Measurements from ENCODE around the gene SCGB1C2. TPM values are rescaled to one million over a fixed set of nuclear protein-coding genes. Genes with fewer than 3 reads are reported as not detected.

The SCGB1C2 gene
- total RNA-seq, 3 donors from 2014 or later = not detected

DNA sequence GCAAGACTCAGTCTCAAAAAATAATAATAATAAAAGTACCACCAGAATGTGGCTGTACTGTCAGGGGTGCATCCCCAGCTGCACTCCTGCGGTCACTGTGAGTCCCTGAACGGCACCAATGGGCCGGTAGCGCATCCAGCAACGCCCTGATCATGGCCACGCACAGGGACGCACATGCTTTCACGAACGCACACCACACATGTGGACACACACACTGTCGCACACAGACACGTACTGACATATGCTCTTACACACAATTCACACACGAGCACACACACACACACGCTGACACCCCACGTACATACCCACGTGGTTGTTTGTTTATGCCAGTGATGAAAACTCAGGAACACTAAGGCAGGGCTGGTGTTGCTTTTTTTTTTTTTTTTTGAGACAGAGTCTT lies 22.2 kb downstream of the SCGB1C2 start:
- intact Hi-C loops (cut with DNase I, micrococcal nuclease) = no loop called here
- ATAC-seq (no peak), DNase-seq (peak in 1 of 3 donors; percentile 12)
- H3K9me3 ChIP-seq = no peaks in the 10 kb centered on the region
- no peaks in the 10 kb centered on the region for H3K4me1 ChIP-seq (ENCODE audit: low read depth)
- no peak for TF ChIP-seq CTCF (IDR thresholded peaks at IDR 0.05)
- H3K36me3 ChIP-seq (ENCODE audit: low read depth) = no peaks in the 10 kb centered on the region
- no peak overlapping the region for H3K4me3 ChIP-seq

DNA sequence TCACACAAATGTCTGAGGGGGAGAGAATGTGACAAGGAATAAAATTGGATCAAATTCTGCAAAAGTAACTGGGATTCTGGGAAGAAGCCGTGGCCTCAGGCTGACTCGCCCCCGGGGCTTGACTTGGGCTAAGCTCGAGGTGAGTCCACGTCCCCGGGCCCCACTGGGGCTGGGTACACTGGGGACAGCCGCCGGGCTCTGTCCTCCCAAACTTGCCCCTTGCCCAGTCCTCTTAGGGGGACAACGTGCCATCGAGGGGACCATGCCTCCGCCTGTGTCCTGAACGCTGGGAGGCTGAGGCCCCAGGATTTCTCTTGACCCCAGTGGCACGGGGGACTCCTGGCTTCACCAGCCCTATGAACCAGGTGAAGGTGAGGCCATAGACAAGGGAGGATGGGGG lies 23.0 kb downstream of the SCGB1C2 start:
- Histone ChIP-seq H3K4me1 (ENCODE audit: low read depth) (no peaks in the 10 kb centered on the region), H3K9me3 (no peaks in the 10 kb centered on the region), H3K4me3 (no peak overlapping the region), H3K36me3 (ENCODE audit: low read depth) (no peaks in the 10 kb centered on the region)
- ATAC-seq (no peak), DNase-seq (peak in 1 of 3 donors; percentile 8)
- no peak for TF ChIP-seq CTCF (IDR thresholded peaks at IDR 0.05)
- intact Hi-C loops (cut with DNase I, micrococcal nuclease) = no loop called here

DNA sequence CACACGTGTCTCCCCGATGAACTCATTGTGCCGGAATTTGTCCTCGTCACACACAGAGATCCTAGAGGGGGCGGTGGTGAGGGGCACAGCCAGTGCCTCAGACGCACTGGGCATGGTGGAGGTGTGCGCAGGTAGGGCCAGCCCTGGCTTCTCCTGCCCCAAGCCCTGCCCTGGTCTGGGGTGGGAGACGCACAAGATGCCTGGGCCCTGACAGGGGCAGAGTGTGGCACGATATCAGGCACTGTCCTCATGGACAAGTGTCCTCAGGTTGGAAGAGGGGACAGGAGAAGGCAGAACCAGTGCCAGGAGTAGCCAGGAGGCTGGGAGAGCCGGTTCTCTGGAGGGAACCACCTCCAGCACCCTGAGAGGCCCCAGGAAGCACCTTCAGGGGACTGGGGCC lies 24.1 kb downstream of the SCGB1C2 start:
- no peak for DNase-seq
- Histone ChIP-seq H3K4me3 (no peak overlapping the region), H3K9me3 (no peaks in the 10 kb centered on the region), H3K36me3 (ENCODE audit: low read depth) (no peaks in the 10 kb centered on the region), H3K4me1 (ENCODE audit: low read depth) (no peaks in the 10 kb centered on the region)
- ATAC-seq = no peak
- TF ChIP-seq CTCF (IDR thresholded peaks at IDR 0.05) = no peak
- intact Hi-C loops (cut with DNase I, micrococcal nuclease) = no loop called here

- no peak for TF ChIP-seq CTCF (IDR thresholded peaks at IDR 0.05)
- DNase-seq (no peak), ATAC-seq (no peak)
- Histone ChIP-seq H3K36me3 (ENCODE audit: low read depth) (no peaks in the 10 kb centered on the region), H3K9me3 (no peaks in the 10 kb centered on the region), H3K4me3 (no peak overlapping the region), H3K4me1 (ENCODE audit: low read depth) (no peaks in the 10 kb centered on the region)
- intact Hi-C loops (cut with DNase I, micrococcal nuclease) = no loop called here
Measured at GRCh38 chr17:162689-163088, 25.3 kb downstream of the SCGB1C2 start.

- ATAC-seq = no peak
Measured at GRCh38 chr17:163514-164098, 26.2 kb downstream of the SCGB1C2 start.

More at GRCh38 chr17:163514-164098, 26.2 kb downstream of the SCGB1C2 start:
- Histone ChIP-seq H3K4me1 (ENCODE audit: low read depth) (no peaks in the 10 kb centered on the region), H3K36me3 (ENCODE audit: low read depth) (no peaks in the 10 kb centered on the region), H3K4me3 (no peak overlapping the region), H3K9me3 (no peaks in the 10 kb centered on the region)
- TF ChIP-seq CTCF (IDR thresholded peaks at IDR 0.05) = no peak
- intact Hi-C loops (cut with DNase I, micrococcal nuclease) = no loop called here
- DNase-seq = no peak

Data from mucosa of descending colon (tissue), 3 donors.